ENCODE results near the gene PNPLA4. TPM values are rescaled to one million over a fixed set of nuclear protein-coding genes. Genes with fewer than 3 reads are reported as not detected.

PNPLA4 gene
- total RNA-seq, 1 experiment from 2014 or later: 15.5 TPM

- H4K20me1 ChIP-seq (ENCODE audit: insufficient read depth): no peaks in the 10 kb centered on the region
- TF ChIP-seq ZFX (IDR thresholded peaks at IDR 0.05): no peak
- TF ChIP-seq ZNF274 (IDR thresholded peaks at IDR 0.05; ENCODE audit: low read depth, low read length): no peak
- no peak for TF ChIP-seq EGR1 (IDR thresholded peaks at IDR 0.05; ENCODE audit: low read depth)
- no peak for TF ChIP-seq FOSL1 (IDR thresholded peaks at IDR 0.05; ENCODE audit: low read depth)
- ATAC-seq (no peak), DNase-seq (ENCODE audit: low read depth, low spot score) (no peak)
- no peaks in the 10 kb centered on the region for H3K79me2 ChIP-seq (ENCODE audit: insufficient read depth, low read length)
- no peaks in the 10 kb centered on the region for H3K9me2 ChIP-seq (ENCODE audit: insufficient read depth)
- no peak overlapping the region for H3K4me2 ChIP-seq (ENCODE audit: low read length)
- H2AFZ ChIP-seq (ENCODE audit: low read depth, low read length, poor library complexity, severe bottlenecking): no peak overlapping the region
- H3K9ac ChIP-seq (ENCODE audit: low read length): no peak overlapping the region
- no peak overlapping the region for H3K27ac ChIP-seq (ENCODE audit: low read depth, low read length)
- H3K4me3 ChIP-seq (replicated peaks in 1 of 2; ENCODE audit: low read depth in 1 of 2, low read length in 2 of 2): no peak overlapping the region
- H3K9me3 ChIP-seq (ENCODE audit: control insufficient read depth in 1 of 2, insufficient read depth in 1 of 2, low read depth in 1 of 2, low read length in 2 of 2): no peaks in the 10 kb centered on the region
- no peaks in the 10 kb centered on the region for H3K36me3 ChIP-seq (ENCODE audit: control insufficient read depth in 1 of 2, insufficient read depth in 2 of 2, low read length in 2 of 2)
- CTCF ChIA-PET: no interaction called here
- RAD21 ChIA-PET (ENCODE audit: low non-redundant PET in 1 of 2, low total read pairs in 2 of 2, uncharacterized antibody in 2 of 2, unreplicated experiment in 2 of 2): no interaction called here
- POLR2A ChIA-PET: no interaction called here
- H3K27me3 ChIP-seq (ENCODE audit: insufficient read depth, low read length): no peaks in the 10 kb centered on the region
- no peaks in the 10 kb centered on the region for H3K4me1 ChIP-seq (ENCODE audit: control insufficient read depth in 1 of 2, insufficient read depth in 2 of 2, low read length in 2 of 2)
- no TSS peak for BruUV-seq (replicated peaks)
- intact Hi-C loops (cut with micrococcal nuclease): no loop called here
Measured at GRCh38 chrX:7943600-7944245, 16.5 kb upstream of the PNPLA4 start.

GRCh38 chrX:7941390-7942042 is 14.3 kb upstream of the PNPLA4 start:
- Histone ChIP-seq H3K9me3 (ENCODE audit: control insufficient read depth in 1 of 2, insufficient read depth in 1 of 2, low read depth in 1 of 2, low read length in 2 of 2) (no peaks in the 10 kb centered on the region), H3K9me2 (ENCODE audit: insufficient read depth) (no peaks in the 10 kb centered on the region), H3K79me2 (ENCODE audit: insufficient read depth, low read length) (no peaks in the 10 kb centered on the region), H3K27me3 (ENCODE audit: insufficient read depth, low read length) (no peaks in the 10 kb centered on the region), H3K9ac (ENCODE audit: low read length) (no peak overlapping the region), H3K4me1 (ENCODE audit: control insufficient read depth in 1 of 2, insufficient read depth in 2 of 2, low read length in 2 of 2) (no peaks in the 10 kb centered on the region), H3K27ac (ENCODE audit: low read depth, low read length) (no peak overlapping the region), H3K4me2 (ENCODE audit: low read length) (no peak overlapping the region), H2AFZ (ENCODE audit: low read depth, low read length, poor library complexity, severe bottlenecking) (no peak overlapping the region), H4K20me1 (ENCODE audit: insufficient read depth) (no peaks in the 10 kb centered on the region), H3K4me3 (replicated peaks in 1 of 2; ENCODE audit: low read depth in 1 of 2, low read length in 2 of 2) (no peak overlapping the region), H3K36me3 (ENCODE audit: control insufficient read depth in 1 of 2, insufficient read depth in 2 of 2, low read length in 2 of 2) (no peaks in the 10 kb centered on the region)
- no TSS peak for BruUV-seq (replicated peaks)
- RAD21 ChIA-PET (ENCODE audit: low non-redundant PET in 1 of 2, low total read pairs in 2 of 2, uncharacterized antibody in 2 of 2, unreplicated experiment in 2 of 2): no interaction called here
- ATAC-seq (no peak), DNase-seq (ENCODE audit: low read depth, low spot score) (no peak)
- CTCF ChIA-PET: no interaction called here
- POLR2A ChIA-PET: no interaction called here
- intact Hi-C loops (cut with micrococcal nuclease): no loop called here
- no peak for TF ChIP-seq JUND (IDR thresholded peaks at IDR 0.05)
- TF ChIP-seq CTCF (IDR thresholded peaks at IDR 0.05 in 2 of 3, conservative IDR thresholded peaks at IDR 0.05 in 1 of 3; ENCODE audit: borderline replicate concordance in 1 of 3, insufficient read depth in 1 of 3, low read depth in 2 of 3, low read length in 2 of 3): peak in 2 of 3 experiments; percentile 16 to 37; a peak in 3 of 6 replicates

Data from HCT116 (cell line).